Right ventricle myocardium superior (tissue), 1 donor: ENCODE data around the gene ARHGAP26. TPM values are rescaled to one million over a fixed set of nuclear protein-coding genes. Genes with fewer than 3 reads are reported as not detected.

Source experiments
- ATAC-seq: fragments of 200-7000 bp; cut with Tn5 transposase; one replicate; pipeline ENCODE4 v1.9.1; 2020; ENCODE audit warnings: mild to moderate bottlenecking; ENCODE audit not compliant: poor library complexity
- DNase-seq: peaks from one replicate; pipeline ENCODE4 v3.0.0-alpha.2; 2020
- intact Hi-C: fragments of 100-400 bp; cut with DNase I; formaldehyde crosslinking; loops from one replicate; pipeline ENCODE4 v1.11.2; 2022
- total RNA-seq: library from RNA; stranded (reverse); fragmentation: NEBNext Ultra II Directional; extraction: Animal tissue kit (Norgen Biotek cat#: 25700); gene quantifications from one replicate; pipeline ENCODE4 v1.2.1, GENCODE V29; 2021
- donor health status: DM: no; HTN: yes; CAD: no; lungs with severe emphysema.

The ARHGAP26 gene
- total RNA-seq, 1 donor from 2014 or later, result 32.5 TPM

- no peak for ATAC-seq
- intact Hi-C loops, result no loop called here
- DNase-seq, result no peak
Measured at GRCh38 chr5:142805339-142805738, 35.2 kb downstream of the ARHGAP26 start.

DNA sequence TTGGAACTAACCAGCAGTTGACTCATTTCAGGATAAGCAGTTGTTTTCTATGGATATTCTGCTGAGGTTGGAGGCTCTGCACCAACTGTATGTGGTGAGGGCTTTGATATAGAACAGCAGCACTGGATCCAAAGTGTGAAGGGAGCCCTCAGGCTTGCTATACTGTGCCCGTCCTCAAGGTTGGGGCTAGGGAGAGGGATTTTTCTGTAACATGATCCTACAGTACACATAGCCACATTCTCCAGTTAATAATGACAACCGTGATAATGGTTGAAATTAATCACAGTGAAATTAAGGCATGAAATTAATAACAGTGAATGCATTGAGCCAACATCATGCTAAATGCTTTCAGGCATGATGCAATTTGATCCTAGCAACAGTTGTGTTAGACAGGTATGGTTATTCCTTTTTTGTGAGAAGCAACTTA, 36.7 kb downstream of the ARHGAP26 start:
- intact Hi-C loops, result no loop called here
- DNase-seq, result no peak
- no peak for ATAC-seq

DNA sequence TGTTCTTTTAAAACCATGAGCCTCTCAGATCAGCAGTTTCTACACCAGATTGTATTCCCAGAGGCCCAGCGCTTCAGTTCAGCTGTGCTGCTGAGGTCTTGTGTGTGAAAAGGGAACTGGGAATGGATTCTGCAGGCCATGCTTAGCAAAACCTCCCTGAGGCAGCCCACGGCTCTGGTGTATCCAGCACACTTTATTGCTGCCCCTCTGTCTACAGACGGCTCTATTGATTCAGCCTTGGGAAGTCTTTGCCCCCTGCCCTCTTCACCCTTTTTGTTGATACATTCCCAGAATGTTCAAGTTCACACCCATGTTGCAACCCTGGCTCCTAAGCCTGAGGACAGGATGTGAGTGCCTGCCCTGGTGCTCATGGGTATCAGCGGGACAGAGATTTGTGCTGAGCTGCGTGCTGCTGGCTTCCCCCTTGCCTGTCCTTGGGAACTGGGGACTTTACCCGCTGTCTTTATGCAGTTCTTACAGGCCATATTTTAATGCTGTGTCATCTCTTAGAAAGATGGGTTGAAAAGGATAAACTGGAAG, 37.3 kb downstream of the ARHGAP26 start:
- intact Hi-C loops, result no loop called here
- ATAC-seq (peak; percentile 54), DNase-seq (peak; percentile 68)

DNA sequence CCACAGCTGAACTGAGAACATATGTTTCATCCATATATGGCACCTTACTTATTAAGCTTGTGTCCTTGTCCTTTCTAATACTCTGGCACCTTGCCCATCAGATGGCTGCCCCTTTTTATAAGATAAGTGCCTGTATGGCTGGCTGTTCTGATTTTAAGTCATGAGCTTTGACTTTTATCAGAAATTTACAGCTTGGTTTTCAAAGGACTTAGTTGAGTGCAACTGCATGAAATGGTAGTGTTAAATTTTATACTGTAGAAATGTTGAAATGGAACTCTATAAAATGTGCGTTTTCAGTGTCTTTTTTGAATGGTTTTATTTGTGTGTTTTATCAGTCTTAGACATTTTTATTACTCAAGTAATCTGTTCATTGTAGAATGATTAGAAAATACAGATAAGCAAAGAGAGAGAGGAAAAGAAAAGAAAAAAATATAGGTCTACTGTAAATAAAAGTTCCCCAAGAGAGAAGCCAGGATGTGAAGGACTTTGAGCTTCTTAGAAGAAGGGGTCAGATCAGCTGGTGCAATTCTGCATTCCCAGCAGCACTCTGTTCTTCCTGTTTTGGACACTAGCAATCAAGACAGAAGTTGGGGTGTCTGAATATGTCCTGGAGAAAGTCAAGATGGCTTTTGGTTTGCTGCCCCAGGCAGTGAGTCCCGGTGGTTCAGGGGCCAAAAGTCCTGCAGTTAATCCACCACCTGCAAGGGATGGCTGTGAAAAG, 38.9 kb downstream of the ARHGAP26 start:
- ATAC-seq (no peak), DNase-seq (no peak)
- intact Hi-C loops, result no loop called here

GRCh38 chr5:142810081-142810480, 39.9 kb downstream of the ARHGAP26 start:
- ATAC-seq, result peak; percentile 6
- no peak for DNase-seq
- intact Hi-C loops, result no loop called here

GRCh38 chr5:142810743-142811290, 40.6 kb downstream of the ARHGAP26 start:
- no peak for DNase-seq
- intact Hi-C loops, result no loop called here
- ATAC-seq, result peak; percentile 9

DNA sequence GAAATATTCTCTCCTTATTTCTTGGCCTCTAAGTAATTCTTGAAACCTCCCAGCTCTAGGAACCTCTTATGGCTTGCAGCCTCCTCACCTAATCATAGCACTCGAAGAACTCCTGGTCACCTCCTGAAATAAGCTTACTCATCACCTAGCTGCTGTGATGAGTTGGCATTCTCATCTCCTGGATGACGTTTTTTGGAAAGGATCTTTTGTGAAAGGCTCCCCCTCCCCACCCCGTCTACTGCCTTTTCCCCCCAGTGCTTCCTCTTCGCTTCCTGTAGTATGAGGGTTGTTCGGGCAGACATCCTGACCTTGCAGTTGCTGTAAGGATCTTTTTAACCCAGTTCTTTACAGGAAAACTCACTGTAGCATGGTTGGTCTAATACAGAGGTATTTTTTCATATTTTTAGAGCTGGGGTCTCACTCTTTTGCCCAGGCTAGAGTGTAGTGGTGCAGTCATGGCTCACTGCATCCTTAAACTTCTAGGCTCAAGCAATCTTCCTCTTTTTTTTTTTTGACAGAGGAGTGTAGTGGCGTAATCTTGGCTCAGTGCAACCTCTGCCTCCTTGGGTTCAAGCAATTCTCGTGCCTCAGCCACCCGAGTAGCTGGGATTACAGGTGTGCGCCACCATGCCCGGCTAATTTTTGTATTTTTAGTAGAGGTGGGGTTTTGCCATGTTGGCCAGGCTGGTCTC, 41.8 kb downstream of the ARHGAP26 start:
- intact Hi-C loops, result no loop called here
- ATAC-seq (no peak), DNase-seq (no peak)

DNA sequence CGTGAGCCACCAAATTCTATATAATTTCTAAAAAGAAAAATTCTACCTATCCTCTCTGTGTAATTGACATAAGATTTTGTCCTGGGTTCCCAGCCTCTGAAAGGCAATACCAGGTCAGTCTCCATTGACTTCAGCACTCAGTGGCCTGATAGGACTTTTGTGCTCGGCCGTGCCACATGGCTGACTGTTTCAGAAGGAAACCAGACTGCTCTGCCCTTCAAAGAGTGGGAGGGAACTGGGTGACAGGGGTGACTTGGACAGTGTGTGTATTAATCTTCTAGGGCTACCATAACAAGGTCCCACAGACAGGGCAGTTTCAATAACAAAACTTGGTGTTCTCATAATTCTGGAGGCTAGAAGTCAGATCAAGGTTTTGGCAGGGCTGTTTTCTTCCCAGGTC, 43.0 kb downstream of the ARHGAP26 start:
- intact Hi-C loops, result no loop called here
- no peak for DNase-seq
- peak; percentile 61 for ATAC-seq

DNA sequence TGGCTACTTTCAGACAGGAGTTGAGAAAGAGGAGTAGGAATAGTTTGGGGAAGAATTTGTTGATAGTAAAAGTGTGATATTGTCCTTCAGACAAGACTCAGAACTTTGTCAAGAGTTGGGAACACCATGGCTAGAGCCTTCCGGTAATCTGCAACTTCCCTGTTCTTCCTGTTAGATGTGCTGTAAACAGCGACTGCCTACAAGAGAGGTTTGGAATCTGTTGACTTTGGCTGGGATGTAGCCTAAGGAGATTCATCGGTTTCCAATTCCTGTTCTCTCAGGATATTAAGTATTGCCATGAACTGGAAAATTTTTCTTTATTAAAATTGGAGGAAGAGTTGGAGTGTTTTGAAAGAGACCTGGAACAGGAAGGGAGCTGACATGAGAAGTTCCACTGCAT, 43.9 kb downstream of the ARHGAP26 start:
- DNase-seq (no peak), ATAC-seq (peak; percentile 33)
- intact Hi-C loops, result no loop called here

DNA sequence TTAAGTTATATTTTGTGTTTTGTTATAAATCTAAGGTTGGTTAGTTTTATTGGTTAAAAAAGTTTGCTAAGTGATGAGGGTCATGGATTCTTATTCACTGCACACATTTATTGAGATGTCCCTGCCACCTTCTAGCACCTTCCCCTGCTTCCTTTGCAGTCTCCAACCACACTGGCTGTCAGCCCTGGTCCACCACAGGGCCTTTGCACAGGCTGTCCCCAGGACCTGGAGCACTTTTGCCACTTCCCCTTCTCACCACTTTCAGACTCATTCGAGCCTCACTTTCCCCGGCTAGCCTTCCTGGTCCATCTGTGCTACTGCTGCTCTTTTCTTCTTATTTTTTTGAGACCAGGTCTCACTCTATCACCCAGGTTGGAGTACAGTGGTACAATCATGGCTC, 45.3 kb downstream of the ARHGAP26 start:
- ATAC-seq (no peak), DNase-seq (no peak)
- intact Hi-C loops, result no loop called here

- intact Hi-C loops, result no loop called here
- ATAC-seq (peak; percentile 23), DNase-seq (peak; percentile 80)
Measured at GRCh38 chr5:142816531-142817430, 46.6 kb downstream of the ARHGAP26 start.

DNA sequence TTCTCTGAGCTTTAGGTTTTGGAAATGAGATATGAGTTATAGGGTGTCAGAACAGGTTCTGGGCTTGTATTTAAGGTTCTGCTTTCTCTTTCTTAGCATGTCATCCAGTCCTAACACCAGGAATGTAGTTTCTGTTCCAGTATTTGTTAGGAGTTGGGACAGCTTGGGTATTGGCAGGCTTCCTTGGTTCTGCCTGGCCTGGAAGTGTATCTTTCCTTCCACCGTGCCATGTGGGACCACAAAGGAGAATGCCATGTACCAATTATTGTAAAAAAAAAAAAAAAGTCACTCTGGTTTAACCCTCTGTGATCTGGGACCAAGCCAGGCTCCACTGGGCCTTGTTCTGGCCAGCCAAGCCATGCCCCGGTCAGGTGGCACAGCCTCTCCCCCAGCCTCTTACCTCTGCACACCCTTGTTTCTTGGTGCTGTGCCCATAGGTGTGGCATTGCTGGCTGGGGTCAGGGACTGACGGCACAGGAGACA, 47.8 kb downstream of the ARHGAP26 start:
- ATAC-seq (peak; percentile 64), DNase-seq (peak; percentile 42)
- intact Hi-C loops, result no loop called here

DNA sequence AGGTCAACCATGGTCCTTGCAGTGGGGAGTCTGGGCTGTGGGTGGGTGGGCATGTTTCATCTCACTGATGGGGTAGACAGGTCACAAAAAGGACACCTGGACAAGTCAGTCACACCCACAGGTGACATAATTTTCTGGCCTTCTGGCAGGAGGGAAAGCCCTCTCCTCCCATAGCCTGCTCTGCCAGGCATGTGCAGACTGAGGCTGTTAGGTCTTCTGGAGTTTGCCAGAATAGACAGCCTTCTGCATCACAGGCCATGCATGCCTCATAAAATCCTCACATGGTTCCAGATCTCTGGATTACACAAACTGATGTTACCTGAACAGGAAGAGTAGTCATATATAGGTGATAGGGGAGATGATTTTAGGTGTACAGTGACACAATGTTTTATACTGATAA, 49.1 kb downstream of the ARHGAP26 start:
- ATAC-seq (no peak), DNase-seq (no peak)
- intact Hi-C loops, result no loop called here

GRCh38 chr5:142819825-142820224, 49.6 kb downstream of the ARHGAP26 start:
- ATAC-seq (no peak), DNase-seq (no peak)
- intact Hi-C loops, result no loop called here

- no peak for DNase-seq
- ATAC-seq, result no peak
- intact Hi-C loops, result no loop called here
Measured at GRCh38 chr5:142820447-142820846, 50.3 kb downstream of the ARHGAP26 start.

GRCh38 chr5:142821034-142821732, 51.0 kb downstream of the ARHGAP26 start:
- DNase-seq (no peak), ATAC-seq (no peak)
- intact Hi-C loops, result no loop called here

GRCh38 chr5:142821733-142822487, 51.7 kb downstream of the ARHGAP26 start:
- no peak for ATAC-seq
- DNase-seq, result no peak
- intact Hi-C loops, result no loop called here
